ENCODE results near the gene IQCE.

The IQCE gene

DNA sequence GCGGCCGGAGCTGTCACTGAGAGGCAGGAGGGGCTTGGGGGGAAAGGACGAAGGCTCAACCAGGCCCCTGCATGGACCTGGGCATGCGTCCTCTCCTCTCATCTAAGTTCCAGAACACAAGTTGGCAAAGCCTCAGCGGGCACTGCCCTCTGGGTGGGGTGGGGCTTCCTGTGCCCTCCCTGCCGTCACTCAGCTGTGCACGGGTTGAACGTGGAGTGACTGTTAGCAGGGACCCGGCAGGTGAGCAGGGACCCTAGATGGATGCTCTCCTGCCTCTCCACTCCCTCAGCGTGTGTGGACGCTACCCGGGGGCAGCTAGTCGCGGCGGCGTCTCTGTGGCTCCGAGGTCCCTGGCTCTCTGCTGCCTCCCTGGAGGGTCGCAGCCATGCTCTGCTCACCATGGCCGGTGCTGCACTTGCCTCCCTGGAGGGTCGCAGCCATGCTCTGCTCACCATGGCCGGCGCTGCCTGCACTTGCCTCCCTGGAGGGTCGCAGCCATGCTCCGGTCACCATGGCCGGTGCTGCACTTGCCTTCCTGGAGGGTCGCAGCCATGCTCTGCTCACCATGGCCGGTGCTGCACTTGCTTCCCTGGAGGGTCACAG, 36.6 kb downstream of the IQCE start:
- Histone ChIP-seq H3K9ac (ENCODE audit: insufficient read length, low read depth) (no peak overlapping the region), H3K27me3 (ENCODE audit: insufficient read depth, insufficient read length) (no peaks in the 10 kb centered on the region), H3K36me3 (ENCODE audit: insufficient read depth, insufficient read length, low read length) (peaks cover 67% of the 10 kb centered on the region), H3K9me3 (ENCODE audit: insufficient read depth, low read length) (no peaks in the 10 kb centered on the region), H3K4me1 (ENCODE audit: insufficient read depth, insufficient read length) (no peaks in the 10 kb centered on the region), H3K4me3 (ENCODE audit: insufficient read length, low read depth) (no peak overlapping the region)
- no peak for DNase-seq (ENCODE audit: low read depth, low spot score)
- no peak for TF ChIP-seq ZNF274 (IDR thresholded peaks at IDR 0.05; ENCODE audit: low read depth, low read length)
- TF ChIP-seq YY1 (IDR thresholded peaks at IDR 0.05; ENCODE audit: insufficient read depth, insufficient read length), result no peak
- no peak for TF ChIP-seq SUZ12 (IDR thresholded peaks at IDR 0.05; ENCODE audit: extremely low read depth, insufficient read depth, insufficient read length)

DNA sequence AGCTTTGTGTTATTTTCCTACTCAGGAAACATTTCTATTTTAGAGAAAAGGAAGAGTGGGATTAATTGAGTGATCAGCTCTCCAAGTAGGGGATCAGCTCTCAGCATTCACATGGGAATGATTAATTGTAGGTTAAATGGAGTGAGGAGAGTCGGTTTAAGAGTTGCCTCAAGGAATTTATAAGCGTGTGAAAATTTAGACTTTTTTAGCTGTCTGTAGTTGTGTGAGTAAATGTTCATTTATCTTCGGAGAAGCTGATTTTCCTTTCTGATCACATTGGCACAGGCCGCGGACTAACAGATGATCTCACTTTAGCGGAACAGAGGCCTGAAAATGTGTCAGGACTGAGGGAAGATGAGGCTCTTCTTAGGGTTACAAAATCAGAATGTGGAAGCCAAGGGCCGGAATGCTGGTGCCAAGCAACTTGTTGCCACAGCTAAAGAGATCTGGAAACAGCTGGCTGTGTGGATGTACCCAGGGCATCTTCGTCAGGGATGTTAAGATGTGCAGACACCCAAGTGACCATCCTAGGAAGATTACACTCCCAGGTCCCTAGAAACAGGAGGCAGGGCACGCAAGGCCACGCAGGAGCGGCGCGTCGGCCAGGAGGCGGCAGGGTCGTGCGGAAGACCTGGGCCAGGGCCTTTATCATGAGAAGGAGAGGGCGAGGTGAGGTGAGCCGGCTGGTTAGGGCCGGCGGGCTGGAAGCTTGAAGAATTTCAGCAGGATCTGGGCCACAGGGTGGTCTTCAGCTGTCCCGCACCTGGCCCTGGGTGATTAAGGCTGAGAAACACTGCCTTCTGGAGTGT, 37.9 kb downstream of the IQCE start:
- TF ChIP-seq YY1 (IDR thresholded peaks at IDR 0.05; ENCODE audit: insufficient read depth, insufficient read length) (no peak), SUZ12 (IDR thresholded peaks at IDR 0.05; ENCODE audit: extremely low read depth, insufficient read depth, insufficient read length) (no peak), ZNF274 (IDR thresholded peaks at IDR 0.05; ENCODE audit: low read depth, low read length) (no peak)
- Histone ChIP-seq H3K4me3 (ENCODE audit: insufficient read length, low read depth) (no peak overlapping the region), H3K4me1 (ENCODE audit: insufficient read depth, insufficient read length) (no peaks in the 10 kb centered on the region), H3K36me3 (ENCODE audit: insufficient read depth, insufficient read length, low read length) (peaks cover 77% of the 10 kb centered on the region), H3K9me3 (ENCODE audit: insufficient read depth, low read length) (no peaks in the 10 kb centered on the region), H3K9ac (ENCODE audit: insufficient read length, low read depth) (no peak overlapping the region), H3K27me3 (ENCODE audit: insufficient read depth, insufficient read length) (no peaks in the 10 kb centered on the region)
- DNase-seq (ENCODE audit: low read depth, low spot score), result no peak

DNA sequence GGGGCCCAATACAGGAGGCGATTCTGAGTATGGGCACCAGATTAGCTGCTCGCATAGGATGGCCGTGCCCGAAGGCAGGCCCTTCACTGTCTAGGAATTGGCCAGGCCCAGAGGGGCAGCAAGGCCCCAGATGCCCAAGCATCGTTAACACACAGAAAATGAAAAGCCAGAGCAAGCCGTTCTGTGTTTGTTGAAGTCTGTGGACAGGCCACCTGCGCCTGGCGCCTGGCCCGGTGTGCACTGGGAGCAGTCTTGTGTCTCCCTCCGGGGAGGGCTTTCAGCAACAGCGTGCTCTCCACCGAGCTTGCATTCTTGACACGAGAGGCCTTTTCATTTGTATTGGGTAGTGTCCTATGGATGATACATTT, 38.5 kb downstream of the IQCE start:
- H3K4me3 ChIP-seq (ENCODE audit: insufficient read length, low read depth), result no peak overlapping the region
- H3K36me3 ChIP-seq (ENCODE audit: insufficient read depth, insufficient read length, low read length), result peaks cover 79% of the 10 kb centered on the region
- DNase-seq (ENCODE audit: low read depth, low spot score), result no peak
- TF ChIP-seq YY1 (IDR thresholded peaks at IDR 0.05; ENCODE audit: insufficient read depth, insufficient read length) (no peak), SUZ12 (IDR thresholded peaks at IDR 0.05; ENCODE audit: extremely low read depth, insufficient read depth, insufficient read length) (no peak), ZNF274 (IDR thresholded peaks at IDR 0.05; ENCODE audit: low read depth, low read length) (no peak)
- no peaks in the 10 kb centered on the region for H3K27me3 ChIP-seq (ENCODE audit: insufficient read depth, insufficient read length)
- H3K4me1 ChIP-seq (ENCODE audit: insufficient read depth, insufficient read length), result peaks cover 3% of the 10 kb centered on the region
- no peak overlapping the region for H3K9ac ChIP-seq (ENCODE audit: insufficient read length, low read depth)
- no peaks in the 10 kb centered on the region for H3K9me3 ChIP-seq (ENCODE audit: insufficient read depth, low read length)

DNA sequence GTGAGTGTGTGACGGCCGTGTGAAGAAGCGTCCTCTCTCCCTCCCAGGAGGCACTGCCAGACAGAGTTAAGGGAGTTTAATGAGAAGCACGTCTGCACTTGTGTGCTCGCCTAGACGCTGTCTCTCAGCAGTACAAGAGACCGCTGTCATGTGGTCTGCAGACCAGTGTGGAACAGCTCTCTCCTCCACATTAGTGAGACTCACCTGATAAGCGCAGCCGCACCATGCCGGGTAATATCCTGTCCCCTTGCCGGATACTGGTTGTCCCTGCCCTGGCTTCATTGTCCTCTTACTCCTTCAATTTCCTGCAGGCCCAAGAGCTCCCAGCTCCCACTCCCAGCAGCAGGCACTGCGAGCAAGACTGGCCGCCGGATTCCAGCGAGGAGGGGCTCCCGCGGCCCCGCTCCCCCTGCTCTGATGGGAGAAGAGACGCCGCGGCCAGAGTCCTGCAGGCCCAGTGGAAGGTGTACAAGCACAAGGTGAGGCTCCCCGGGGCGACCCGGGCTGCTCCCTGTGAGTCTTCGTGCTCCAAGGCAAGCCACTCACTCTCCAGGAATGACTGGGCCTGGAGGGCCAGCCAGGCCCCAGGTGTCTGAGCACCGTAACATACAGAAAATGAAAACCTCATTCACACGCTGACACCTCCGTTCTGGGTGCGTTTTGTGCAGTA, 39.5 kb downstream of the IQCE start:
- no peaks in the 10 kb centered on the region for H3K9me3 ChIP-seq (ENCODE audit: insufficient read depth, low read length)
- no peaks in the 10 kb centered on the region for H3K27me3 ChIP-seq (ENCODE audit: insufficient read depth, insufficient read length)
- TF ChIP-seq ZNF274 (IDR thresholded peaks at IDR 0.05; ENCODE audit: low read depth, low read length), result no peak
- TF ChIP-seq YY1 (IDR thresholded peaks at IDR 0.05; ENCODE audit: insufficient read depth, insufficient read length), result no peak
- TF ChIP-seq SUZ12 (IDR thresholded peaks at IDR 0.05; ENCODE audit: extremely low read depth, insufficient read depth, insufficient read length), result no peak
- H3K36me3 ChIP-seq (ENCODE audit: insufficient read depth, insufficient read length, low read length), result peaks cover 75% of the 10 kb centered on the region
- H3K9ac ChIP-seq (ENCODE audit: insufficient read length, low read depth), result no peak overlapping the region
- H3K4me1 ChIP-seq (ENCODE audit: insufficient read depth, insufficient read length), result peaks cover 3% of the 10 kb centered on the region
- no peak for DNase-seq (ENCODE audit: low read depth, low spot score)
- H3K4me3 ChIP-seq (ENCODE audit: insufficient read length, low read depth), result no peak overlapping the region

DNA sequence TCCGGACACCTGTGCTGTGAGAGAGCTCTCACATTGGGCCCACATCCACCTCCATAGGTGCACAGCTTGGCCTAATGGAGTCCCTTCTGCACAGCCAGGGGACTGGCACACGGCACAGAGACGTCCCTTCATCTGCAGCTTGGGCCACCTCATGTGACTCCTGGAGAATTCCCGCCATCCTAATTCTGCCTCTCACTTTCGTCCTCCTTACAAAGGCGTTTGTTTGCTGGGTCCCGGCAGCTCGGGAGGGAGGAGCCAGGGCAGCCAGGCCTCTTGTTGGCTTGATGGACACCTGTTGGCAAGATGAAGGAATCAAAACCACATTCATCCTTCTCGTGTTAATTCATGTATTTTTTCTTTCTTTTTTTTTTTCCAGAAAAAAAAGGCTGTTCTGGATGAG, 42.3 kb downstream of the IQCE start:
- DNase-seq (ENCODE audit: low read depth, low spot score), result no peak
- Histone ChIP-seq H3K4me1 (ENCODE audit: insufficient read depth, insufficient read length) (peaks cover 6% of the 10 kb centered on the region), H3K36me3 (ENCODE audit: insufficient read depth, insufficient read length, low read length) (peaks cover 58% of the 10 kb centered on the region), H3K4me3 (ENCODE audit: insufficient read length, low read depth) (no peak overlapping the region), H3K9me3 (ENCODE audit: insufficient read depth, low read length) (no peaks in the 10 kb centered on the region), H3K9ac (ENCODE audit: insufficient read length, low read depth) (no peak overlapping the region), H3K27me3 (ENCODE audit: insufficient read depth, insufficient read length) (no peaks in the 10 kb centered on the region)
- TF ChIP-seq ZNF274 (IDR thresholded peaks at IDR 0.05; ENCODE audit: low read depth, low read length), result no peak
- TF ChIP-seq YY1 (IDR thresholded peaks at IDR 0.05; ENCODE audit: insufficient read depth, insufficient read length), result no peak
- TF ChIP-seq SUZ12 (IDR thresholded peaks at IDR 0.05; ENCODE audit: extremely low read depth, insufficient read depth, insufficient read length), result no peak

DNA sequence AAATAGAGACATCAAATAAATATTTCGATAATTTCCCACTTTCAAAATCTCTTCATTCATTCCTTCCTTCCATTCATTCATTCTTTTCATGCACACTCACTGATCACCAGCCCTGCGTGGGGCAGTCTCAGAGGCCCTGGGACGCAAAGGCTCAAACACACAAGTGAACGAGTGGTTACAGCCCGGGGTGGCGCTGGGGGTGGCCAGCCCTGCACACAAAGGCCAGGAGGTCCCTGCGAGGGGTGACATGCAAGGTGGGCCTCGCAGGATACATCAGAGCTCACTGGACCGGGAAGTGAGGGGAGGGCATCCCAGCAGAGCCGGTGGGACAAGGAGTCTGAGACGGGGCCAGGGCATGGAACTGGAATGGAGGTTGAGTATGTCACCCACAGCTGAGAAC, 43.1 kb downstream of the IQCE start:
- Histone ChIP-seq H3K9ac (ENCODE audit: insufficient read length, low read depth) (no peak overlapping the region), H3K36me3 (ENCODE audit: insufficient read depth, insufficient read length, low read length) (peaks cover 56% of the 10 kb centered on the region), H3K4me3 (ENCODE audit: insufficient read length, low read depth) (no peak overlapping the region), H3K9me3 (ENCODE audit: insufficient read depth, low read length) (no peaks in the 10 kb centered on the region), H3K27me3 (ENCODE audit: insufficient read depth, insufficient read length) (no peaks in the 10 kb centered on the region), H3K4me1 (ENCODE audit: insufficient read depth, insufficient read length) (peaks cover 8% of the 10 kb centered on the region)
- DNase-seq (ENCODE audit: low read depth, low spot score), result no peak
- TF ChIP-seq SUZ12 (IDR thresholded peaks at IDR 0.05; ENCODE audit: extremely low read depth, insufficient read depth, insufficient read length), result no peak
- no peak for TF ChIP-seq YY1 (IDR thresholded peaks at IDR 0.05; ENCODE audit: insufficient read depth, insufficient read length)
- TF ChIP-seq ZNF274 (IDR thresholded peaks at IDR 0.05; ENCODE audit: low read depth, low read length), result no peak
